Transverse colon (tissue), 3 donors: Measurements from ENCODE around the gene THADA.

Experiments used
- POLR2A ChIP-seq: fragments of 450-650 bp; IDR thresholded peaks from one replicate; pipeline ENCODE4 v1.6.1; 2016; ENCODE audit warnings: antibody characterized with exemption, mild to moderate bottlenecking, moderate library complexity
- TF ChIP-seq, protein P1 (sequence below), 5 experiments: fragments of 200-600 bp in 3 of 5; fragments of 450-650 bp in 2 of 5; sonication (generic) in 3 of 5; IDR thresholded peaks; 1 replicate in 2 of 5; 2 replicates in 3 of 5; pipeline ENCODE4 v1.5.1; 2016 to 2017; ENCODE audit warnings: antibody characterized with exemption in 5 of 5, inconsistent platforms in 3 of 5, mild to moderate bottlenecking in 2 of 5, moderate library complexity in 1 of 5

DNA sequence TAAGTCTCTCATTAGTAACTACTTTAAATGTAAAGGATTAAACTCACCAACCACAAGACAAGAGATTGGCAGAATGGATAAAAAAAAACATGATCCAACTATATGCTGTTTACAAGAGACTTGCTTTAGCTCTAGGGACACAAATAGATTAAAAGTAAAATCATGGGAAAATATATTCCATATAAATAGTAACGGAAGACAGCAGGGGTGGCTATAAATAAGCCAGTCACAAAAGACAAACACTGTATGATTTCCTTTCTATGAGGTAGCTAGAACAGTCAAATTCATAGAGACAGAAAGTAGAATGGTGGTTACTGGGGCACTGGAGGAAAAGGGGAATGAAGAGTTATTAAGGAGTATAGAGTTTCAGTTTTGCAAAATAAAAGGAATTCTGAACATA is 145.2 kb downstream of the THADA start:
- no peak for TF ChIP-seq POLR2A
- TF ChIP-seq, protein P1, sequence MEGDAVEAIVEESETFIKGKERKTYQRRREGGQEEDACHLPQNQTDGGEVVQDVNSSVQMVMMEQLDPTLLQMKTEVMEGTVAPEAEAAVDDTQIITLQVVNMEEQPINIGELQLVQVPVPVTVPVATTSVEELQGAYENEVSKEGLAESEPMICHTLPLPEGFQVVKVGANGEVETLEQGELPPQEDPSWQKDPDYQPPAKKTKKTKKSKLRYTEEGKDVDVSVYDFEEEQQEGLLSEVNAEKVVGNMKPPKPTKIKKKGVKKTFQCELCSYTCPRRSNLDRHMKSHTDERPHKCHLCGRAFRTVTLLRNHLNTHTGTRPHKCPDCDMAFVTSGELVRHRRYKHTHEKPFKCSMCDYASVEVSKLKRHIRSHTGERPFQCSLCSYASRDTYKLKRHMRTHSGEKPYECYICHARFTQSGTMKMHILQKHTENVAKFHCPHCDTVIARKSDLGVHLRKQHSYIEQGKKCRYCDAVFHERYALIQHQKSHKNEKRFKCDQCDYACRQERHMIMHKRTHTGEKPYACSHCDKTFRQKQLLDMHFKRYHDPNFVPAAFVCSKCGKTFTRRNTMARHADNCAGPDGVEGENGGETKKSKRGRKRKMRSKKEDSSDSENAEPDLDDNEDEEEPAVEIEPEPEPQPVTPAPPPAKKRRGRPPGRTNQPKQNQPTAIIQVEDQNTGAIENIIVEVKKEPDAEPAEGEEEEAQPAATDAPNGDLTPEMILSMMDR (IDR thresholded peaks at IDR 0.05): no peak
